ENCODE results near the gene TENT5C.

DNA sequence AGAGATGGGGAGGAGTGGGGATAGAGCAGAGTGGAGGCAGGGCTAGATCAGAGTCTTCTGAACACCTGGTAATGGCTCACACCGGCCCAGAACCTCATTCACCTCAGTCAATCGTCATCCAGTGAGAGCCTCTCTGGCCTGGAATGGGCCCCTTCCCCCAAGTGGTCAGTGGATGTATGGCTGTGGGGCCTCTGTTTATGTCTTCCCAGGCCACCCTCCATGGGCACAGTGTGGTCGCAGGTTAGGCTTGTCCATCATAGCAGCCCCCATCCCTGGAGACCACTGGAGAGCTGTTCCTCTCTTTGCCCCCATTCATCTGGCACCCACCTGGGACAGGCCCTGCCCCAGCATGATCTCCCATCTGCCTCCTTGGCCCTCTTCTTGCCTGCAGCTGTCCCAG is 29.6 kb upstream of the TENT5C start:
- TF ChIP-seq, protein P1, sequence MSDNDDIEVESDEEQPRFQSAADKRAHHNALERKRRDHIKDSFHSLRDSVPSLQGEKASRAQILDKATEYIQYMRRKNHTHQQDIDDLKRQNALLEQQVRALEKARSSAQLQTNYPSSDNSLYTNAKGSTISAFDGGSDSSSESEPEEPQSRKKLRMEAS (IDR thresholded peaks at IDR 0.05; ENCODE audit: low read depth, low read length): no peak
- TF ChIP-seq, protein P2, sequence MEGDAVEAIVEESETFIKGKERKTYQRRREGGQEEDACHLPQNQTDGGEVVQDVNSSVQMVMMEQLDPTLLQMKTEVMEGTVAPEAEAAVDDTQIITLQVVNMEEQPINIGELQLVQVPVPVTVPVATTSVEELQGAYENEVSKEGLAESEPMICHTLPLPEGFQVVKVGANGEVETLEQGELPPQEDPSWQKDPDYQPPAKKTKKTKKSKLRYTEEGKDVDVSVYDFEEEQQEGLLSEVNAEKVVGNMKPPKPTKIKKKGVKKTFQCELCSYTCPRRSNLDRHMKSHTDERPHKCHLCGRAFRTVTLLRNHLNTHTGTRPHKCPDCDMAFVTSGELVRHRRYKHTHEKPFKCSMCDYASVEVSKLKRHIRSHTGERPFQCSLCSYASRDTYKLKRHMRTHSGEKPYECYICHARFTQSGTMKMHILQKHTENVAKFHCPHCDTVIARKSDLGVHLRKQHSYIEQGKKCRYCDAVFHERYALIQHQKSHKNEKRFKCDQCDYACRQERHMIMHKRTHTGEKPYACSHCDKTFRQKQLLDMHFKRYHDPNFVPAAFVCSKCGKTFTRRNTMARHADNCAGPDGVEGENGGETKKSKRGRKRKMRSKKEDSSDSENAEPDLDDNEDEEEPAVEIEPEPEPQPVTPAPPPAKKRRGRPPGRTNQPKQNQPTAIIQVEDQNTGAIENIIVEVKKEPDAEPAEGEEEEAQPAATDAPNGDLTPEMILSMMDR (IDR thresholded peaks at IDR 0.05; ENCODE audit: low read depth, low read length): no peak
- TF ChIP-seq POLR2A (IDR thresholded peaks at IDR 0.05; ENCODE audit: extremely low read depth, insufficient read length): no peak
- no peak for TF ChIP-seq MYC (IDR thresholded peaks at IDR 0.05; ENCODE audit: low read depth, low read length)

Data from NB4 (cell line).